ENCODE data around the gene CCDC92. TPM values are rescaled to one million over a fixed set of nuclear protein-coding genes. Genes with fewer than 3 reads are reported as not detected.
A peak's percentile ranks its signal among the peaks of the same experiment; 100 is the strongest.

Gene CCDC92, protein sequence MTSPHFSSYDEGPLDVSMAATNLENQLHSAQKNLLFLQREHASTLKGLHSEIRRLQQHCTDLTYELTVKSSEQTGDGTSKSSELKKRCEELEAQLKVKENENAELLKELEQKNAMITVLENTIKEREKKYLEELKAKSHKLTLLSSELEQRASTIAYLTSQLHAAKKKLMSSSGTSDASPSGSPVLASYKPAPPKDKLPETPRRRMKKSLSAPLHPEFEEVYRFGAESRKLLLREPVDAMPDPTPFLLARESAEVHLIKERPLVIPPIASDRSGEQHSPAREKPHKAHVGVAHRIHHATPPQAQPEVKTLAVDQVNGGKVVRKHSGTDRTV
- total RNA-seq (2022), result 30.9 and 32.3 TPM in 2 replicates
- percentile 72 among the genes with signal in this experiment for Bru-seq, nascent RNA
- percentile 78 among the genes with signal in this experiment for BruChase-seq, experiment 1, labeled RNA remaining after a 6-hour chase
- BruChase-seq, experiment 2, labeled RNA remaining after a 2-hour chase, result percentile 89 among the genes with signal in this experiment
- long read RNA-seq, full-length matches to known transcripts, result 76 of 91 reads
- long read RNA-seq, partial matches to known transcripts, result 0 of 91 reads
- long read RNA-seq, other reads (novel, unspliced or antisense), result 15 of 91 reads

GRCh38 chr12:123972457-123973401 lies at the start of gene CCDC92, which contains the start of gene ZNF664:
Gene CCDC92 (minus strand): TSS chr12:123972831. CDS start chr12:123944305, 28,526 bp downstream.
Gene ZNF664 (plus strand): TSS chr12:123973215. CDS start chr12:124012145, 38,930 bp downstream.
- Mint-ChIP-seq H3K9me3 (ENCODE audit: unreplicated experiment) (no peaks in the 10 kb centered on the region), H3K27ac (ENCODE audit: low read depth, unreplicated experiment) (peak within 1 kb of the TSS; percentile 92), H3K27me3 (ENCODE audit: insufficient read depth, unreplicated experiment) (no peaks in the 10 kb centered on the region), H3K4me1 (ENCODE audit: insufficient read depth, unreplicated experiment) (peaks cover 24% of the 10 kb centered on the region), H3K4me3 (ENCODE audit: unreplicated experiment) (peak within 1 kb of the TSS; percentile 95), H3K36me3 (ENCODE audit: insufficient read depth, unreplicated experiment) (peaks cover 14% of the 10 kb centered on the region)
- intact Hi-C loops (cut with micrococcal nuclease), result no loop called here
- DNase-seq (ENCODE audit: unreplicated experiment), result peak; percentile 83
- BruUV-seq (replicated peaks), result no TSS peak
- ChIA-PET POLR2A (interaction anchor here (0.5 to 2.4 kb wide), 7 partner anchors 11 to 1006 kb away, joined by 3 to 9 read pairs (median 4); partner anchors contain the start of gene ABCB9), CTCF (interaction anchor here (0.5 to 1.7 kb wide), 3 partner anchors 12 to 451 kb away, joined by 3 to 9 read pairs (median 5); no protein-coding TSS in a partner anchor)
- TF ChIP-seq, protein P1, sequence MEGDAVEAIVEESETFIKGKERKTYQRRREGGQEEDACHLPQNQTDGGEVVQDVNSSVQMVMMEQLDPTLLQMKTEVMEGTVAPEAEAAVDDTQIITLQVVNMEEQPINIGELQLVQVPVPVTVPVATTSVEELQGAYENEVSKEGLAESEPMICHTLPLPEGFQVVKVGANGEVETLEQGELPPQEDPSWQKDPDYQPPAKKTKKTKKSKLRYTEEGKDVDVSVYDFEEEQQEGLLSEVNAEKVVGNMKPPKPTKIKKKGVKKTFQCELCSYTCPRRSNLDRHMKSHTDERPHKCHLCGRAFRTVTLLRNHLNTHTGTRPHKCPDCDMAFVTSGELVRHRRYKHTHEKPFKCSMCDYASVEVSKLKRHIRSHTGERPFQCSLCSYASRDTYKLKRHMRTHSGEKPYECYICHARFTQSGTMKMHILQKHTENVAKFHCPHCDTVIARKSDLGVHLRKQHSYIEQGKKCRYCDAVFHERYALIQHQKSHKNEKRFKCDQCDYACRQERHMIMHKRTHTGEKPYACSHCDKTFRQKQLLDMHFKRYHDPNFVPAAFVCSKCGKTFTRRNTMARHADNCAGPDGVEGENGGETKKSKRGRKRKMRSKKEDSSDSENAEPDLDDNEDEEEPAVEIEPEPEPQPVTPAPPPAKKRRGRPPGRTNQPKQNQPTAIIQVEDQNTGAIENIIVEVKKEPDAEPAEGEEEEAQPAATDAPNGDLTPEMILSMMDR (IDR thresholded peaks at IDR 0.05; ENCODE audit: unreplicated experiment), result peak; percentile 21

DNA sequence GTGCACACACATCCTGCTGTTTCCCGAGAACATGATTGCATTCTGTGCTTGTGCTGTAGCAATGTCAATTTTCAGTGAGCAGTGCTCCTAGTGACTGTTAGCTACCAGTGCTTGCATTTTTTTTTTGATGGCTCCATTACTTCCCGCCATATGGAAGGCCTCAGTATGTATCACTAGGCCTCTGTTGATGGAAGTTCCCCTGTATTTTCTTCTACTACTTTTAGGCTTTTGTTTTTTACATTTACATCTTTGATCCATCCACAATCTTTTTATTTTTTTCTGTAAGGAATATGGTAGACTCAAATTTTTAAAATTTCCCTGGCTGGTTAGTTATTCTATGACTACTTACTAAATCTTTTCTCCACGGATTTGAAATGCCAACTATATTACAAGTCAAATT lies 49.5 kb upstream of the CCDC92 start:
- Mint-ChIP-seq H3K4me1 (ENCODE audit: insufficient read depth, unreplicated experiment) (peaks cover 17% of the 10 kb centered on the region), H3K4me3 (ENCODE audit: unreplicated experiment) (no peak overlapping the region), H3K36me3 (ENCODE audit: insufficient read depth, unreplicated experiment) (no peaks in the 10 kb centered on the region), H3K27me3 (ENCODE audit: insufficient read depth, unreplicated experiment) (no peaks in the 10 kb centered on the region), H3K27ac (ENCODE audit: low read depth, unreplicated experiment) (no peak overlapping the region), H3K9me3 (ENCODE audit: unreplicated experiment) (no peaks in the 10 kb centered on the region)
- POLR2A ChIA-PET, result no interaction called here
- DNase-seq (ENCODE audit: unreplicated experiment), result no peak
- intact Hi-C loops (cut with micrococcal nuclease), result no loop called here
- TF ChIP-seq, protein P1 (IDR thresholded peaks at IDR 0.05; ENCODE audit: unreplicated experiment), result no peak
- CTCF ChIA-PET, result interaction anchor here (0.7 kb wide), 1 partner anchor 498 kb away, joined by 3 read pairs; no protein-coding TSS in a partner anchor
- no TSS peak for BruUV-seq (replicated peaks)

DNA sequence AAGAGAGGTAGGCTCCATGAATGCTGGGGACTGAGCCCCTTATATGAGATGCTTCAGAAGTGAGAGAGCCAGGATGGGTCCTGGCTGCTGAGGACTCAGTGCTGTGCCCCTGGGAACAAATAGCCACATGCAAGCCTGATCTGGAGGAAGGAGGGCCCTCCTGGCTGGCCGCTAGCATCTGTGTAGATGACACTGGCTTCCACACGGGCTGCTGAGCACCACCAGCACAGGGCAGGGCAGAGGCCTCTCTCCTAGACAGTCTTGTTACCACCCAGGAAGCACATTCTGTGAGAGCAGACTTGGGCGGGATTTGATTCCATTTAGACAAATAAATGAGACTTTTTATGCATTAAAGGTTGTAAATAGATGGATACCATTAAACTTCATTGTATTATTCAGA lies 48.4 kb upstream of the CCDC92 start:
- Mint-ChIP-seq H3K27ac (ENCODE audit: low read depth, unreplicated experiment) (no peak overlapping the region), H3K27me3 (ENCODE audit: insufficient read depth, unreplicated experiment) (no peaks in the 10 kb centered on the region), H3K36me3 (ENCODE audit: insufficient read depth, unreplicated experiment) (no peaks in the 10 kb centered on the region), H3K4me3 (ENCODE audit: unreplicated experiment) (no peak overlapping the region), H3K4me1 (ENCODE audit: insufficient read depth, unreplicated experiment) (peaks cover 11% of the 10 kb centered on the region), H3K9me3 (ENCODE audit: unreplicated experiment) (no peaks in the 10 kb centered on the region)
- no TSS peak for BruUV-seq (replicated peaks)
- TF ChIP-seq, protein P1 (IDR thresholded peaks at IDR 0.05; ENCODE audit: unreplicated experiment), result no peak
- ChIA-PET CTCF (no interaction called here), POLR2A (no interaction called here)
- intact Hi-C loops (cut with micrococcal nuclease), result no loop called here
- no peak for DNase-seq (ENCODE audit: unreplicated experiment)

All from MCF 10A (cell line).